GM12892 (cell line): ENCODE measurements around the gene MRPL4.

ENCODE experiments used
- DNase-seq: peaks from one replicate; pipeline ENCODE4 v3.0.0; 2011; ENCODE audit not compliant: insufficient read length
- FAIRE-seq: peaks from 2 replicates; lab custom pipeline; 2011; peaks lifted over from hg19 to GRCh38; lab: Jason Lieb, UNC
- POLR2A ChIP-seq: IDR thresholded peaks from 2 replicates; pipeline ENCODE4 v1.6.1; 2011; ENCODE audit warnings: low read depth, low read length, control low read depth
- POLR2AphosphoS5 ChIP-seq: IDR thresholded peaks from 2 replicates; pipeline ENCODE4 v1.6.1; 2011; ENCODE audit warnings: low read depth, low read length, control low read depth
- TAF1 ChIP-seq: IDR thresholded peaks from 2 replicates; pipeline ENCODE4 v1.6.1; 2011; ENCODE audit warnings: low read depth, mild to moderate bottlenecking, control low read depth, low read length, borderline replicate concordance

Gene MRPL4

DNA sequence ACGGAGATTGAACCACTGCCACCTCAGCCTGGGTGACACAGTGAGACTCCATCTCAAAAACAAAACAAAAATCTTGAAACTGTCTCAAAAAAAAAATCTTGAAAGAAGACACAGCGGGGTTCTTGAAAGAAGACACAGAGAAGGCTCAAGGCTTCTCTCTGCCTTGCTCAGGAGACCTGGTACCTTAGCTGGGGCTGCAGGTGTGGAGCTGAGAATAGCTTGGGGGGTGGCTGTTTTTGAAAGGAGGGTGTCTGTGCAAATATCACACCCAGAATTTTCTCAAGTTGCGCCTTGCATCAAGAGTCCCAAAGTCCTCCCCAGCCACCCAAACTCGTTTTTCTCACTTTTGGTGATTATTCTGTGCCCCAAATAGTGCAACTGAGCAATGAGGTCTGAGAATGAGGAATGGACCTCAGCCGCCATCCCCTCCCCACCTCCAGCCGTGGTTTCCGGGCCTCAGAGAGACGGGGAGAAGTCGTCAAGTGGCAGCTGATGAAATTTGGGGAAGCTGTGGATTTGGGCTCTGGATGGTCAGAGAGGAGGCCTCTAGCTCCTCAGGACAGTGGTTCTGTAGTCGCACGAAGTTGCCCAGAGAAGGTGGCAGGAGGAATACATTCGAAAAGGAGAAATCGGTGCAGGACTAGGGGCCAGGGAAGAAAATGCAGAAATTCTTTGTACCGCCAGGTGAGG, 29.7 kb upstream of the MRPL4 start:
- TF ChIP-seq POLR2A (no peak), POLR2AphosphoS5 (no peak), TAF1 (no peak)
- no peak for DNase-seq
- FAIRE-seq, result no peak

DNA sequence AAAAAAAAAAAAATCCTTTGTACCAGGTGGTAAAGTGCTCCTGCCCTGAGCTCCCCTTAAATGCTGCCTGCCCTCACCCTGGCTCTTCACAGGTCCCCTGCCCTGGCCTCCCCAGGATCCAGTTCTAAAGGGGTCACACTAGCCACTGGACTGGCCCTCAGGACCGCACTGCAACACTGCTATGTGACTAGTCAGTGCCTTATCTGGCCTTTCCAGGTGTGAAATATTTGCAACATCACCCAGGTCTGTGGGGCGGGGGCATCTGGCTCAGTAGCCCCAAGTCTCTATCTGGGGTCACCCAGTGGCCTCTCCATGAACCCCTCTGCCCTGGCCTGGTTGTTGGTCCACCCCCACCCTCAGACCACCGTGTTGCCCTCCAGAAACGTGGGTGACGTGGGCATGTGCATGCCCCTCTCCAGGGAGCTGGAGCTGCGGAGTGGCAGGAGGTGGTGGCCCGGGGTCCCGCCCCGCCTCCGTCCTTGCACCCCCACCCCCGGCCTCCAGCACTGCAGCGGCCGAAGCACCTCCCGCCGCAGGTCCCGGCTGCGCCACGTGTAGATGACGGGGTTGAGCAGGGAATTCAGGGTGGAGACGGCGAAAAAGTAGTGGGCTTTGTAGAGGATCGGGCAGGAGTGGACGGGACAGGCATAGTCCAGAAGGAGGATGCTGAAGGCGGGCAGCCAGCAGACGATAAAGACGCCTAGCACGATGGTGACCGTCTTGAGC, 28.4 kb upstream of the MRPL4 start:
- TF ChIP-seq POLR2AphosphoS5, result 0 out of 2 replicates have a peak, but pooled peaks have one; percentile 27
- TF ChIP-seq TAF1, result no peak
- DNase-seq, result no peak
- FAIRE-seq, result no peak

DNA sequence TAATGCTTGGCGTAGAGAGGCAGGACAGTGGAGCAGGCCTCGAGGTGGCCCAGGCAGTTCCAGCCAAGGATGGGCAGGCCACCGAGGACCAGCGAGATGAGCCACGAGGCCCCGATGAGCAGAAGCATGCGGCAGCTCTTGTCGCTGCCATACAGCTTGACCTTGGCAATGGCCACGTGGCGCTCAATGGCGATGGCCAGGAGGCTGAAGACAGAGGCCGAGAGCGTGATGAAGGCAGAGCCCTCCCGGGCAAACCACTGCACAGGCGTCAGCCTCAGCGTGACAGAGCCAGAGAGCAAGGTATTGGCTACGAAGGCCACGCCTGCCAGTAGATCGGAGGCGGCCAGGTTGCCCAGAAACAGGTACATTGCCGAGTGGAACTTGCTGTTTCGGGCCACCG, 27.7 kb upstream of the MRPL4 start:
- DNase-seq, result no peak
- FAIRE-seq, result no peak
- TF ChIP-seq TAF1, result no peak
- no peak for TF ChIP-seq POLR2AphosphoS5
- TF ChIP-seq POLR2A, result no peak

DNA sequence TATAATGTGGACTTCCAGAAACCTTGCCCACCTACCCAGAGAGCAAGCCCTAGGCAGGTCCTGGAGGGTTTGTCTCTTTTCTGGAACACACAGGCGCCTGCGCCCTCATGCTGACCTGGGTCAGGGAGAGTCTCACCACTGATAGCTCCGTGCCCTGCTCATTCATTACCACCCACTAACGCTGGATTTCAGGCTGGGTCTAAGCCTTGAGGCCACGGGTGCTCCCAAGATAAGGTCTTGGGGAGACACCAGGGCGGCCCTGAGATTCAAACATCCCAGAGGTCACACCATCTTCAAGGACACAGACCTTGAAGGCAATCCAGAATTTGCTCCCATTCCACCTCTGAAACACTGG, 26.0 kb upstream of the MRPL4 start:
- DNase-seq (no peak), FAIRE-seq (no peak)
- TF ChIP-seq POLR2AphosphoS5 (no peak), POLR2A (no peak), TAF1 (no peak)

DNA sequence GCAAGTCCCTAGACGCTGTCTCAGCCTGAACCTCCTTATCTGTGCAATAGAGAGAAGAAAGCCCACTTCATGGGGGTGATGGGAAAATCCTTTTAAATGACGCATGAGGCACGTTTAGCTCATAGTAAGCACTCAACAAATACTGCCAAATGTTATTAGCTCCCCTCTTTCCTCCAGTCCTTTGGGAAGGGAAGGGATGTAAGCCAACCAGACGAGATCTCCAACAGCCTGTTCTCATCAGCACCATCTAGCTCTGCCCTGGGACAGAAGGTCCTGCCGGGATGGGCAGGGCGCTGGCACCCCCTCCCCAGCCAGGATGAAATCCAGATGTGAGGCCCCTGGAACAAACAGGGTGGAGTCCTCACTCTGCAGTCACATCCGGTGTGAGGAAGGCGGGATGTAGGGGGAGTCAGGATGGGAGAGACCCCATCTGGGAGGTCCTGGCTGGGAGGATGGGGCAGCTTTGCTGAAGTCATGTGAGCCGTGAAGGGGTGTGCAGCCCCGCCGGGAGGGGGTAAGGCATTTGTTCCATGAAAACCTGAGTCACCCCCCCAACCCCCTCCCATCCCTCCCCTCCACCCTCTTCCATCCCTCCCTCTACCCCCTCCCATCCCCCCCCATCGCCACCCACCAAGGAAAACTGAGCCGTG, 25.5 kb upstream of the MRPL4 start:
- DNase-seq (no peak), FAIRE-seq (no peak)
- TF ChIP-seq TAF1 (no peak), POLR2A (no peak), POLR2AphosphoS5 (no peak)

DNA sequence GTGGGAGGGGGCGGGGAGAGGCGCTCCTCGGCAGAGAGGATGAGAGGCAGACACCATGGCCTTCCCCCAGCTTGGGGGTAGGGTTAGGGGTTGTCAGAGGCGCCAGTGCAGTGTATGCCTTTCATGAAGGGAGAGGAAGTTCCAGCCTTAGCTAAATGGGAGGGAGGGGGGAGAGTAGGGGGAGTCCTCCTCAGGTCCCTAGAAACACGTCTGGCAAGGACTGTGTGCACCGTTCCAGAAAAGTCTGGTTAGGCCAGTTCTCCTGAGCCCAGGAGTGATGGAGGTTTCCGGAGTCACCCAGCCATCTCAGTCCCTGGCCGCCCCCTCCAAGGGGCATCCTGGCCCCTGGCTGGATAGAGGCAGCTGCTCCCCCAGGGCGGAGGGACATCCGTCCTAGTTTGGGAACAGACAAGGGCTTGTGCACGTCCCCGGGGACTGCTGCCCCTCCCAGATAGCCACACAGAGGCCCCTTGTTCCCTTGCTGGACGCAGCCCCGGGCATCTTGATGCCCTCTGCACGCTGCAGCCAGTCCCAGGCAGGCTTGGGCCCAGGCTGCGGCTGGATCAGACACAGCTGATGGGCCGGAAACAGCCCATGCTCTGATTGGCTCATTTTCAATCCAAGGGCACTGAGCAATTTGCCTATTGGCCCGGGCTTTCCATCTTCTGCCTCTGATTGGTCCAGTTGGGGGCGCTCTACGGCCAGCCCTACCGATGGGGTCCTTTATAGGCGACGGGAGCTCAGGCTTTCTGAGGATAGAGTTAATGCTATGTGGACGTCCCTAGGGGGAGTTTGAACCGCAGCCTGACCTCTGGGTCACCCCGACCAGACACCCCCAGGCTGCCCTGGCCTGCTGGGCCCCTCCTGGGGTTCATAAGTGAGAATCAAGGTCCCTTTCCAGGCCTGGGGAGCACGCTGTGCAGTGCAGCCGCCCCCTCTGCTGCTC, 24.7 kb upstream of the MRPL4 start:
- TF ChIP-seq TAF1, result no peak
- no peak for TF ChIP-seq POLR2A
- TF ChIP-seq POLR2AphosphoS5, result no peak
- DNase-seq, result no peak
- FAIRE-seq, result no peak

DNA sequence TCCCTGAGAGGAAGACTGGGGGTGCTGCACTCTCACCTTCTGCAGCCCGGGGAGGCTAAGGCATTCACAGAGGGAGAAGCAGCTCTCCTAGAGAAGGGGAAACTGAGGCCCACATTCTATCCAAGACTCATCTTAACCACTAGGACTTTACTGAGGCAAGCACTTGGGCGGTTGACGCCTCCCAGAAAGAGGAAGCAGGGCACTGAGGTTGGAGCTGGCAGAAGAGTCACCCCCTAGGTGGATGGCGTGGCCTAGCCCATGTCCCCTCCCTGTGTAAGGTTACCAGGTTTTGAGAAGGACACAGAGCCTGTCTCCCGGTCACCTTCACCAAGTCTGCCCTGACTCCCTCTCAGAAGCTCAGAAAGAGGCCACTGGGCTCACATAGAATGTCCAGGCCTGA, 23.6 kb upstream of the MRPL4 start:
- no peak for TF ChIP-seq POLR2A
- TF ChIP-seq TAF1, result no peak
- TF ChIP-seq POLR2AphosphoS5, result no peak
- peak; percentile 42 for FAIRE-seq

DNA sequence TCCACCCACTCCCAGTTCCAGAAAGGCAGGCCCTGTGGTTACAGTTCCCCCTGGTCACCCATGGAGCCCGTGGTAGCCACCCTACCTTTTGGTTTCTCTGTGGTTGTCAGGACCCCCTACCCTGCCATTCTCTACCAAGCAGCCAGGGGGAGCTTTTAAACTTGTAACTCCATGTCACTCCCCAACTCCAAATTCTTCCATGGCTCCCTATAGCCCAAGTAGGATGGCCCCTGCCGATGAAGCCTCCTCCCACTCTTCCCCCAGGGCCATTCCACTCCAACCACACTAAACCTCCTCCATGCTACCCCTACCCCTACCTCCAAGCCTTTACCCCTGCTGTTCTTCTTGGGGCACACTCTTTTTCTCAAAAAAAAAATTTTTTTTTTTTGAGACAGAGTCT, 23.1 kb upstream of the MRPL4 start:
- TF ChIP-seq TAF1, result no peak
- TF ChIP-seq POLR2AphosphoS5, result no peak
- TF ChIP-seq POLR2A, result no peak
- FAIRE-seq, result peak; percentile 84

More for the DNA sequence above, 23.6 kb upstream of the MRPL4 start:
- no peak for DNase-seq

DNA sequence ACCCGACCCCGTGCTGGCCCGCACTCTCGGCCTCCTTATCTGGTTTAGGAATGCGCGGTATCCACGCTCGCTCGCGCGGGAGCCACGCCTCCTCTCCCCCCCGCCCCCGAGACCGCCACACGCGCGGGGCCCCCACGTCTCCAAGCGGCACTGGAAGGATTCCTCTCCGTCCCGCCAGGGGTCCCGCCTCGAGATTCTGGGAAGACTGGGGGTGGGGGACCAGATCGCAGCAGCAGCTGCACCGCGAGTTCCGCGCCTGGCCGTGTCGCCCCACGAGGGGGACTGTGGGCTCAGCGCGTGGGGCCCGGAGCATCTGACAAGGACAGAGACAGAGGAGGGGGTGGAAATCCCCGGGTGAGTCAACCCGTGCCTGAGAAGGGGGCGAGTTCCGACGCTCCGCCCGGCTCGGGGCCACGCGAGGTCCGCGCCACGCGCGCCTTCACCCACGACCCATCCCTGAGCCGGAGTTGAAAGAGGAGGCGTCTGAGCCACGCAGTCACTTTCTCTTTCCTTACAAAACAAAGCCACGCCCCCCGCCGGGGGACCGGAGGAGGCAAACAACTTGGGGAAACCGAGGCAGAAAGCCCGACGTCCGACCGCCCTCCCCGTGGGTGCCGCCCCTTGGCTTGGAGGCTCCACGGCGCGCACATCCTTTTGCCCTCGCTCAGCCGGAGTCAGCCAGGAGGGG, 21.7 kb upstream of the MRPL4 start:
- TF ChIP-seq POLR2AphosphoS5 (peak; percentile 59; the same call in 1 of the 2 replicates), POLR2A (no peak)
- peak; percentile 67 for FAIRE-seq
- DNase-seq, result no peak

More for the DNA sequence above, 23.1 kb upstream of the MRPL4 start:
- DNase-seq, result no peak

DNA sequence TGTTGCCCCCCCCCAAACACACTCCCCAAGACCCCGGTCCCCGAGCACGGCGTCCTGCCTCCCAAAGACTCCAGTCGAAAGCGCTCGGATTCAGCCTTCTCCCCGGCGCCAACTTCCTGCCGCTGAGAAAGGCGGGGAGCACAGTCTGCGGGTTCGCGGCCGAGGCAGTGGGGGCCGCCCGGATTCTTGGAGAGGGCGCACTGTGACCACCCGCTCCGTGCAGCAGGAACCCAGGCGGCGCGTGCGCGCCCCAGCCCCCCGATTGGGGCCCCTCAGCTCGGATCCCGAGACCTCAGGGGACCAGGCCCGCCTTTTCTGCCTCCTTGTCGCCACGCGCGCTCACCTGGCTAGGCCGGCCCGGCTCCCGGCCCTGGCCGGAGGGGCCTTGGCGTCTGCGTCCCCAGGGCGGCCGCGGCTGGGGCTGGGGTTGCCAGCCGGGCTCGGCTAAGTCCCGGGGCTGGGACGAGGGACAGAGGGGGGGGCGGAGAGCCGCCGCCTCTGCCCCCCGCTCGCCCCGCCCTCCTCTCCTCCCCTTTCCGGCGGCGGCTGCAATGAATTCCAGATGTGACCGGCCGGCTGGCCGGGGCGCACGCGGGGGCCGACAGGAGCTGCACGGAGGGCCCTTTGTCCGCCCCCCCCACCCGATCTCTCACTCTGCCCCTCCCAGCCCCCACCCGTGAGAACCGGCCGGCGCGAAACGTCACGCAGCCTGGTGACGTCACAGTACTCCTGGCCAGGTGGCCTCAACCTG, 21.0 kb upstream of the MRPL4 start, which contains the start of gene S1PR2:
Gene S1PR2 (minus strand): TSS at position 471 of the 751 bp plus-strand sequence. CDS start 6,426 bp downstream, outside the sequence.
- DNase-seq (peak; percentile 85), FAIRE-seq (peak; percentile 91)
- TF ChIP-seq POLR2AphosphoS5 (no peak), TAF1 (no peak), POLR2A (peak; percentile 55; the same call in 1 of the 2 replicates)
